GM21825 (cell line): ENCODE results near the gene TPSG1.

Source experiments
- ATAC-seq: cut with Tn5 transposase; IDR thresholded peaks from one replicate; pipeline ENCODE4 v1.9.1; 2021; ENCODE audit warnings: mild to moderate bottlenecking, moderate library complexity; ENCODE audit not compliant: unreplicated experiment

TPSG1 gene

GRCh38 chr16:1181404-1182315 lies 43.4 kb downstream of the TPSG1 start:
- ATAC-seq: no peak

- ATAC-seq: no peak
Observed at GRCh38 chr16:1180549-1181403, 44.3 kb downstream of the TPSG1 start.

- ATAC-seq: no peak
Observed at GRCh38 chr16:1178295-1178910, 46.7 kb downstream of the TPSG1 start.

DNA sequence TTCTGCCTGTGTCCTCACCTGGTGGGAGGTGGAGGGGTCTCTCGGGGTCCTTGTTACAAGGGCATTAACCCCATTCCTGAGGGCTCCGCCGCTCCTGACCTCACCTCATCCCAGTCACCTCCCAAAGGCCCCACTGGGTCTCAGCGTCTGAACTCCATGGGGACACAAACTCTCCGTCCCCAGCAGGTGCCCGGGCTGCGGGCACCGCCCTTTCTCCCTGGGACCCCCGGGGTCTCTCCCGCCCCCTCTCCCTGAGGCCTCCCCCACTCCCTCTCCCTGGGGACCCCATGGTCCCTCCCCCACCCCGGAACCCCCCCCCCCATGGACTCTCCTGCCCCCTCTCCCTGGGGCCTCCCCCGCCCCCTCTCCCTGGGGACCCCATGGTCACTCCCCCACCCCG lies 47.3 kb downstream of the TPSG1 start:
- no peak for ATAC-seq

GRCh38 chr16:1177053-1177452 lies 48.0 kb downstream of the TPSG1 start:
- no peak for ATAC-seq

- no peak for ATAC-seq
Observed at GRCh38 chr16:1176280-1176897, 48.7 kb downstream of the TPSG1 start.

DNA sequence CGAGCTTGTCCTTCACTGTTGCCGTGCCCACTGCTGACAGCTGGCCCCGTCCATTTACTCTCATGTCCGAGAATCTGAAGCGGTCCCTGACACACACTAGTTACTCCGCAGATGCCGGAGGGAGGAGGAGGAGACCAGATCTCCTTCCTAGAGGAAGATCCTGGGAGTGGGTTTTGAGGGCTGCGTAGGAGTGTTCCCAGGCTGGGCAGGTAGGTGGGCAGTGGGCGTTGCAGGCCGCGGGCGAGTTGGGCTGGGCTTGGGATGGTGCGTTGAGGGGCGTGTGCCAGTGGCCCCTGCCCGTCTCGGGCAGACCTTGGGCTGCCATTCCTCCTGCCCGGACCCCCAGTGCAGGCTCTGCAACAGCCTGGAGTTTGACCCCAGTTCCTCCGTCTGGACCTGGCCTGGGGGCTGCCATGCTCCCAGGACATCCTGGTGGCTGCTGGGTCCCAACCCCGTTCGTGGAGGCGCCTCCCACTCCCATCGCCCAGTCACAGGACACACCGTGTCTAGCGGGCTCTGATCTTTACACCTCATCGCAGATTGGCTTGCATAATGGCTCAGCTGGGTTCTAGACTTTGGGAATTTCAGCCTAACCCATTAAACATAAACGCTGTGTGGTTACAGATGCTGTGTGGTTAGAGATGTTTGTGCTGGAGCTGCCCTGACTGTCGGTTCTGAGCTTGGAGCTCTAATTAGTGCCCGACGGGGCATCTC lies 49.3 kb downstream of the TPSG1 start:
- no peak for ATAC-seq

- no peak for ATAC-seq
Observed at GRCh38 chr16:1174477-1175357, 50.4 kb downstream of the TPSG1 start.

- no peak for ATAC-seq
Observed at GRCh38 chr16:1173788-1174451, 51.1 kb downstream of the TPSG1 start.

DNA sequence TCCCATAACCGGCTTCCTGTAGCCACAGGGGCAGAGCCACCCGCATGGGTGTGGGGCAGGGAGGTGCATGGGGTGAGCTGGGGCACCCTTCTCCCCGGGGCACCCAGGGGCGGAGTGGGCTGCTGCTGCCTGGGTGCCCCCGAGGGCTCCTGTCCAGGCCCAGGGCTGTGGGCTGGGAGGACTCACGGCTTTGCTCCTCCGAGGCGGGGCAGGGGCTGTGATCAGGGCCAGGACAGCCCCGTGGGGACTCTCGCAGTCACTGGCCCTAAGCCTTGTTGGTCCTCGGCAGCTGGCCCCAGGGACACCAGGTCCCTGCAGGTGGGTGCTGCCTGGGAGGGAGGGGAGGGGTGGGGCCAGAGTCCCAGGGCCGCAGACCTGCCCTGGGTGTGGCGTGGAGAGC lies 52.4 kb downstream of the TPSG1 start:
- no peak for ATAC-seq

GRCh38 chr16:1171854-1172428 lies 53.1 kb downstream of the TPSG1 start:
- no peak for ATAC-seq
